ENCODE measurements around the gene YPEL3. TPM values are rescaled to one million over a fixed set of nuclear protein-coding genes. Genes with fewer than 3 reads are reported as not detected.

Gene YPEL3
- total and polyA plus RNA-seq, 2 of the 8 experiments (the other 6 are each of a cell fraction or from before 2014, with no cell fraction given): 40.3 to 53.3 TPM

- TF ChIP-seq CHD7 (IDR thresholded peaks at IDR 0.05; ENCODE audit: insufficient replicate concordance, low read length): no peak
- TF ChIP-seq TEAD4 (IDR thresholded peaks at IDR 0.05; ENCODE audit: low read depth, low read length): no peak
- TF ChIP-seq POU5F1 (IDR thresholded peaks at IDR 0.05; ENCODE audit: low read depth, low read length): no peak
- no peak for TF ChIP-seq EP300 (IDR thresholded peaks at IDR 0.05; ENCODE audit: borderline replicate concordance in 1 of 2, low read depth in 2 of 2, low read length in 2 of 2)
- no peak for TF ChIP-seq RAD21 (IDR thresholded peaks at IDR 0.05 in 1 of 2, conservative IDR thresholded peaks at IDR 0.05 in 1 of 2; ENCODE audit: low read depth in 2 of 2, low read length in 2 of 2)
Measured at GRCh38 chr16:30053376-30054015, 42.5 kb downstream of the YPEL3 start (continued).
